Stomach smooth muscle (tissue), 2 donors: Measurements from ENCODE around the gene SCGB1C1.
"Not testable (repeated sequence)": the region's sequence is repeated elsewhere in the genome, so short reads cannot be mapped to it uniquely, and the experiment has no call there.

Experiments used
- H3K27ac ChIP-seq: one replicate; pipeline ENCODE4 v1.7.0; 2013; ENCODE audit warnings: mild to moderate bottlenecking, low read length, inconsistent platforms
- H3K27me3 ChIP-seq, 2 donors: one replicate each; pipeline ENCODE4 v1.7.0; 2013; ENCODE audit warnings: low read length in 2 of 2; ENCODE audit not compliant: insufficient read depth in 2 of 2, control insufficient read depth in 1 of 2
- H3K36me3 ChIP-seq, 2 donors: one replicate each; pipeline ENCODE4 v1.7.0; 2013; ENCODE audit warnings: low read length in 2 of 2; ENCODE audit not compliant: control insufficient read depth in 2 of 2, insufficient read depth in 2 of 2
- H3K4me1 ChIP-seq: one replicate; pipeline ENCODE4 v1.7.0; 2013; ENCODE audit warnings: low read length; ENCODE audit not compliant: control insufficient read depth, insufficient read depth
- H3K4me3 ChIP-seq, 2 donors: one replicate each; pipeline ENCODE4 v1.7.0; 2013; ENCODE audit warnings: low read length in 2 of 2
- H3K9ac ChIP-seq, 2 donors: one replicate each; pipeline ENCODE4 v1.7.0; 2013; ENCODE audit warnings: low read length in 2 of 2, mild to moderate bottlenecking in 1 of 2
- H3K9me3 ChIP-seq, 2 donors: one replicate each; pipeline ENCODE4 v1.7.0; 2013; ENCODE audit warnings: low read length in 2 of 2; ENCODE audit not compliant: control insufficient read depth in 2 of 2
- donor health status: healthy.
- donor health status: Pancreatic carcinoma.

The SCGB1C1 gene

DNA sequence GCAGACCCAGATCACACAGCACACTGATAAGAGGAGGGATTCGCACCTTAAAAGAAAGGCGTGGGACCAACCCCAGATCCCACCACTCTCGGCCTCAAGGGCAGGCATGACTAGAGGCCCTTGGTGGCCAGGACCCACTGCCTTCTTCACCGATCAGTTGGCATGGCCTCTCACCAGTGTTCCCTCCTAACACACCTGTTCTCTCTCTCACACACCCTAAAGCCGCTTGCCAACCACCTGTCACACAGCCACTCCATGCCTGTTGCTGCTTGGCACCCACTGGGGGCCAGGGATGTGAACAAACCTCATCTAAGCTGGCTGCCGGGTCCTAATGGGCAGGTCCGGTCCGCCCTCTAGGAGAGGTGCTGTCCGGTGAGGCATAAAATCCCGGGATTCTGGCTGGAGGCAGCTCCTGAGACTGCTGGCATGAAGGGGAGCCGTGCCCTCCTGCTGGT, at the start of gene SCGB1C1:
Gene SCGB1C1 (plus strand): TSS at position 405 of the 455 bp plus-strand sequence. CDS start 22 bp downstream, at position 427.
- not testable (repeated sequence) for H3K9me3 ChIP-seq, H3K4me3 ChIP-seq, H3K9ac ChIP-seq, H3K27ac ChIP-seq, H3K27me3 ChIP-seq, H3K4me1 ChIP-seq, H3K36me3 ChIP-seq

DNA sequence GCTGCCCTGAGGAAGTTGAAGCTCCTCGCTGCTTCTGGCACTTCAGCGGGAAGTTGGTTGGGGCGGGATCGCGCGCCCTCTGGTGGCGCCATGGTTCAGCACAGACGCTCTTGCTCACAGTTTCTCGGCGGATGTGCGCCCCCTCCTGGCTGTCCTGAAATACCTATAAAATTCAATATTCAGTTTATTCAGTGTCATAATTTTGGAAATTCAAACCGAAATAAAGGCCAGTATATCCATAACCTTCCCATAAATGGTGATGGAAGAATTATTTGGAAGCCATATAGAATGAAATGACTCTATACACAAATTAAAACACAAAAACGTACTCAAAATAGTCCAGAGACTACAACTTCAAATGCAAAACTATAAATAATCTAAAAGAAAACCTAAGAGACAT, 12.6 kb upstream of the SCGB1C1 start:
- H3K9ac ChIP-seq, H3K9me3 ChIP-seq, H3K4me3 ChIP-seq, H3K27ac ChIP-seq, H3K27me3 ChIP-seq, H3K36me3 ChIP-seq, H3K4me1 ChIP-seq: not testable (repeated sequence)

DNA sequence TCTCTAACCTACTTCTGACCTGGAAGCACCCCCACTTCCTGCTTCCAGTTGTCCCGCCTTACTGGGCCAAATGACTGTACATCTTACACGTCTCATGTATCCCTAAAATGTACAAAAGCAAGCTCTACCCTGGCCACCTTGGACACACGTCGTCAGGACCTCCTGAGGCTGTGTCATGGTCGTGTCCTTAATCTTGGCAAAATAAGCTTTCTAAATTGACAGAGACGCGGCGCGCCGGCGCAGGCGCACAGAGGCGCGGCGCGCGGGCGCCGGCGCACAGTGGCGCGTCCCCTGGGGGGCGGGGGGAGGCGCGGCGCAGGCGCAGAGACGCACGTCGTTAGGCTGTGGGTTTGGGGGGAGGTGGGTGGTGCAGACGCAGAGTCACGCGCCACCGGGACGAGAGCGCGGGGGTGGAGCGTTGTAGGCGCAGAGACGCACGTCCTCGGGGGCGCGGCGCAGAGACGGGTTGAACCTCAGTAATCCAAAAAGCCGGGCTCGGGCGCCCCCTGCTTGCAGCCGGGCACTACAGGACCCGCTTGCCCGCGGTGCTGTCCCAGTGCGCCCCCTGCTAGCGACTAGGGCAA, 3.6 kb upstream of the SCGB1C1 start:
- not testable (repeated sequence) for H3K4me3 ChIP-seq, H3K9ac ChIP-seq, H3K9me3 ChIP-seq, H3K36me3 ChIP-seq, H3K27me3 ChIP-seq, H3K4me1 ChIP-seq, H3K27ac ChIP-seq

DNA sequence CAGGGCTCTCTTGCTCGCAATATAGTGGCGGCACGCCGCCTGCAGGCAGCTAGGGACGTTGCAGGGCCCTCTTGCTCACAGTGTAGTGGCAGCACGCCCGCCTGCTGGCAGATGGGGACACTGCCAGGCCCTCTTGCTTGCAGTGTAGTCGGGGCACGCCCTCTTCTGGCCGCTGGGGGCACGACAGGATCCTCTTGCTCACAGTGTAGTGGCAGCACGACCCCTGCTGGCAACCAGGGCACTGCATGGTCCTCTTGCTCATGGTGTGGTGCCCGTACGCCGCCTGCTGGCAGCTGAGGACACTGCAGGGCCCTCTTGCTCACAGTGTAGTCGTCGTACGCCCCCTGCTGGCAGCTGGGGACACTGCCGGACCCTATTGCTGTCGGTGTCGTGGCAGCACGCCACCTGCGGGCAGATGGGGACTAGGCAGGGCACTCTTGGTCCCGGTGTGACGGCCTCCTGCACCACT, 3.0 kb upstream of the SCGB1C1 start:
- not testable (repeated sequence) for H3K9me3 ChIP-seq, H3K9ac ChIP-seq, H3K27ac ChIP-seq, H3K27me3 ChIP-seq, H3K4me1 ChIP-seq, H3K36me3 ChIP-seq, H3K4me3 ChIP-seq

DNA sequence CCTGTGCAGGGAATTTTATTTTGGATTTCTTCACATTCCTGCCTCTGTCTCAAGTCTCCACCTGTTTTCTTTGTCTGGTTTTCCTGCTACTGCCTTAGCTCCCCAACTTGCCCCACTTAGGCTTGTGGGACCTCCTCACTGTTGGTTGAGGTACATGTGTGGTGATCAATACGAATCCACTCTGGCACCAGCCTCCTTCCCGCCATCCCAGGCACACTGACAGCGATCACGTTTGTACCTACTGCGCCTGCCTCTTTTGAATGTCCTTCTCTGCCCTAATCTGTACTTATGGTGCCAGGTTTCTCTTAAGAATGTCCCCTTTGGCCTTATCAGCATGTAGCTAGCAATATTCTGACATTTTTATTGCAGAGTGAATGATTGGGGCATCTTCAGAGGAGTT, 2.3 kb upstream of the SCGB1C1 start:
- not testable (repeated sequence) for H3K4me1 ChIP-seq, H3K9ac ChIP-seq, H3K9me3 ChIP-seq, H3K27ac ChIP-seq, H3K27me3 ChIP-seq, H3K4me3 ChIP-seq, H3K36me3 ChIP-seq

DNA sequence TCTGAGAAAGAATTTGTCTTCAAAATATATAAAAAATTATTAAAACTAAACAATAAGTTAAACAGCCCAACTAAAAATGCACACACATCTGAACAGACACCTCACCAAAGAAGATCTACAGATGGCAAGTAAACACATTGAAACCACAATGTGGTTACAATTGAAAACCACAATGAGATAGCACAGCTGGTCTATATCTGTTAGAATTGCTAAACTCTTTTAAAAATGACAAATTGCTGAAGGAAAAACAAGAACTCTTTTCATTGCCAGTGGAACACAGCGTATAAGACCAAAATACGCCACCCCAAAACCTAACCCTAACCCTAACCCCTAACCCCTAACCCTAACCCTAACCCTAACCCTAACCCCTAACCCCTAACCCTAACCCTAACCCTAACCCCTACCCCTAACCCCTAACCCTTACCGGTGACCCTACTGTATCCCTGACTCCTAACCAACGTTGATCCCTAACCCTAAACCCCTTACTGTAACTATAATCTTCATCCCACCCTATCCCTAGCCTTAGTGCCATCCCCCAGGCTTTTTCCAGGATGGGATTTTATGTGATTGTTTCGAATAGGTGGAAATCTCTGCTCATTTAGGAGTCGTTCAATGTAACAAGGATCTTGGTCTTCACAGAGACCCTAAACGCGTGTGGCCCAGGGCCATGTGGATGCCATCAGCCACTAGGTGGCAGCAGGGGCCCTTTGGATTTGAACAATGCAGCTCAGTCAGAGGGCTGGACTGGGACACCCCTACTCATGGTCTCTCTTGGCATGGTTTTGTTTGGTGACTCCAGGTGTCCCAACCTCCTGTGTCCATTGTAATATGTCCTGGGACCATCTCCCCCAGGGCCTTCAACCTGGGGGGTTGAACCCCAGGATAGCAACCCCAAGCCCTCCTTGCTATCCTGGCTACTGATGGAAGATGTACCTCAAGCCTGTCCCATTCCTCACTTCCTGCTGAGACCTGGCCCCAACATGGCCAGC, 1.1 kb upstream of the SCGB1C1 start:
- not testable (repeated sequence) for H3K9me3 ChIP-seq, H3K27me3 ChIP-seq, H3K9ac ChIP-seq, H3K4me1 ChIP-seq, H3K27ac ChIP-seq, H3K4me3 ChIP-seq, H3K36me3 ChIP-seq

DNA sequence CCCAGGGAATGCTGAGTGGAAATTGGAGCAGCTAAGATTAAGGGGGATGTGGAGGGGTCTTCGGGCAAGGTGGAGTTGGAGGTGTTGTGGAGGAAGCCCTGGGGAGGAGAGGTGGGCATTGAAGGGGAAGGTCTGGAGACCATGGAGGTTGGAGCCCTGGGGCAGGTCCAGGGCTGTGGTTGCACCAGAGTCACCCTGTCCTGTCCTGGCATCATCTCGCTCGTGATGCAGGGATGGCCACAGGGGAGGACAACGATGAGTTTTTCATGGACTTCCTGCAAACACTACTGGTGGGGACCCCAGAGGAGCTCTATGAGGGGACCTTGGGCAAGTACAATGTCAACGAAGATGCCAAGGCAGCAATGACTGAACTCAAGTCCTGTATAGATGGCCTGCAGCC, 603 bp downstream of the SCGB1C1 start:
- not testable (repeated sequence) for H3K9me3 ChIP-seq, H3K27me3 ChIP-seq, H3K27ac ChIP-seq, H3K4me1 ChIP-seq, H3K9ac ChIP-seq, H3K4me3 ChIP-seq, H3K36me3 ChIP-seq

DNA sequence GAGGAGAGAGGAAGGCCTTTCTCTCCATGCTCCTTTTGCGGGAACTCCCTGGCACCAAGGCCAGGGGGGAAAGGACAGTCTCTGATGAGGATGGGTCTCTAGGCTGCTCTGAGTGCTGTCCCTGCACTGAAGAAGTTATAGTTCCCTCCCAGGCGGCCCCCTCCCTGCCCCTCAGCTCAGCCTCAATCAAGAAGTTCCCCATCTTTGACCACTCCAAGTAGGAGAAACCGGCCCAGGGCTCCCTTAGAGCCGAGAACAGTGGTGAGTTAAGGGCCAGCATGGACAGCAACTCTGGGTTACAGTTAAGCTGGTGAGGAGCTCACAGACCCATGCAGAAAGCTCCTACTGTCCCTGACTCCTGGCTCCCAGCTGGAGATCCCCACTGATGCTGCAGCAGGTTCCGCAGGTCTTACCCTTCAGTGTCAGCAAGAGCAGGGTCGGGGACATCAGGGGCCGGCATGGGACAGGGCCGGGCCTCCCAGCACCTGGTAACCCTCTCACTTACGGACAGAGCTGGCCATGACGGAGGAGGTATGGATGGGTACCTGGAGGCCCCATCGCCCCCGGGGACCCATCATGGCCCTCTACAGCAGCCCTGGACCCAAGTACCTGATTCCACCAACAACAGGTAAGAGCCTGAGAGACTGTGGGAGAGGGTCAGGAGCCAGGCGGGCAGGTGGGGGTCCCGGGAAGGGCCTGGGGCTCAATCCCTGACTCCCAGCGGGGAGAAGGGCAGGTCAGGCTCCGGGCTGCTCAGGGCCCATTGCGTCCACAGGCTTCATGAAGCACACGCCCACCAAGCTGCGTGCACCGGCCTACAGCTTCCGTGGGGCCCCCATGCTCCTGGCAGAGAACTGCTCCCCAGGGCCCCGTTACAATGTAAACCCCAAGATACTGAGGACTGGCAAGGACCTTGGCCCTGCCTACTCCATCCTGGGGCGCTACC, 4.2 kb downstream of the SCGB1C1 start:
- H3K4me1 ChIP-seq: no peaks in the 10 kb centered on the region
- no peak overlapping the region for H3K4me3 ChIP-seq

DNA sequence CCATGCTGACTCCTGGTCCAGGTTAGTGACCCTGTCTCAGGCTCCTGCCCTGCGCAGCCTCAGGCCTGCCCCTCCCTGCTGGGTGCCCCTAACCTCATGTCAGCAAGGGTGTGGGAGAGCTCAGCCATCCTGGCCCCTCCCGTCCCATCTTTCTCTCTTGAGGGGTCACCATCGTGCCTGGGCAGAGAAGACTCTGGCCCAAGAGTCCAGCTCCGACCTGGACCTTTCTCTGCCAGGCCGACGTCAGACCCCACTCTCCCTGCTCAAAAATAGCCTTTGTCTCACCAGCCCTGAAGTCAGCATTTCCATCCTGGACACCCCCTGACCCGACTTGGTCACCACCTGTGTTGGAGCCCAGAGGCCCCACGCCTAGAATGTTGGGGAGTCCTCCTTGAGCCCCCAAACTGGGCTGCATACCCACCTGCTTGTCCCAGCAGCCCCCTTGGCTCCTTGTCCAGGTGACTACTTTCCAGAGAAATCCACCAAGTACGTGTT, 4.9 kb downstream of the SCGB1C1 start:
- peaks cover 0 to 14% of the 10 kb centered on the region in 2 donors for H3K36me3 ChIP-seq
- no peaks in the 10 kb centered on the region for H3K9me3 ChIP-seq
- no peaks in the 10 kb centered on the region for H3K4me1 ChIP-seq
- no peaks in the 10 kb centered on the region for H3K27me3 ChIP-seq
- H3K9ac ChIP-seq: no peak overlapping the region
- no peak overlapping the region for H3K4me3 ChIP-seq
- no peak overlapping the region for H3K27ac ChIP-seq

More for the DNA sequence above, 4.2 kb downstream of the SCGB1C1 start:
- Histone ChIP-seq H3K36me3 (peaks cover 0 to 14% of the 10 kb centered on the region in 2 donors), H3K27me3 (no peaks in the 10 kb centered on the region), H3K27ac (no peak overlapping the region), H3K9me3 (no peaks in the 10 kb centered on the region), H3K9ac (no peak overlapping the region)

DNA sequence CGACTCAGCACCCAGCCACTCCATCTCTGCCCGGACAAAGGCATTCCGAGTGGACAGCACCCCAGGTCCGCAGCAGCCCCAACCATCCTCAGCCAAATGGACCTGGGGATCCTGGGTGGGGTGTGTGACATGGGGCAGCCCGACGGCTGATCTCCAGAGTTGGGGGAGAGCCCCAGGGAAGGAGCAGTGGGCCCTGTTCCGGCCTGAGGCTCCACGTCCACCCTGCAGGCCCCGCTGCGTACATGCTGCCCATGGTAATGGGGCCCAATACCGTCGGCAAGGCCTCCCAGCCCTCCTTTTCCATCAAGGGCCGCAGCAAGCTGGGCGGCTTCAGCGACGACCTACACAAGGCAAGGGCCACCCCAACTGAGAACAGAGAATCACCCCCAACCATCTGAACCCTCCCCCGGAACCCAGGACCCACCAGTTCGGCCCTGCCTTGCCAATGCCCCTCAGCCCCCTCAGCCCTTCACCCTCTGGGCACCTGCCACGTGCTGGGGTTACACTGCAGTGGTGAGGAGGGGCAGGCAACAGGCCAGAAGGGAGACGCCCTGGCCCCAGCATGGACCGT, 5.4 kb downstream of the SCGB1C1 start:
- H3K36me3 ChIP-seq: peaks cover 0 to 19% of the 10 kb centered on the region in 2 donors
- no peak overlapping the region for H3K27ac ChIP-seq
- H3K9me3 ChIP-seq: no peaks in the 10 kb centered on the region
- no peaks in the 10 kb centered on the region for H3K27me3 ChIP-seq
- no peak overlapping the region for H3K4me3 ChIP-seq
- no peak overlapping the region for H3K9ac ChIP-seq
- no peaks in the 10 kb centered on the region for H3K4me1 ChIP-seq
